HCT116 (cell line): ENCODE data around the gene TMEM59L. TPM values are rescaled to one million over a fixed set of nuclear protein-coding genes. Genes with fewer than 3 reads are reported as not detected.

Experiments used
- ATAC-seq: fragments of 200-7000 bp; cut with Tn5 transposase; 2 replicates; pipeline ENCODE4 v1.9.1; 2020; ENCODE audit warnings: mild to moderate bottlenecking, moderate library complexity
- BruUV-seq: library from RNA; stranded (reverse); fragments of 400-500 nt; replicated peaks from 2 replicates; lab custom pipeline; 2021; lab: Mats Ljungman, UMichigan
- CTCF ChIA-PET: fragments of 300-600 bp; sonication (Branson Sonifier 250); formaldehyde crosslinking; loops from one replicate; lab custom pipeline; 2021; ENCODE audit warnings: antibody characterized with exemption; lab: Charles Lee
- POLR2A ChIA-PET: fragments of 300-600, 350-600 bp; sonication (Branson Sonifier 250); formaldehyde crosslinking; loops from one replicate; lab custom pipeline; 2021; ENCODE audit warnings: antibody characterized with exemption; lab: Charles Lee
- RAD21 ChIA-PET, 2 experiments: fragments of 300-600 bp; sonication (Branson Sonifier 250); formaldehyde crosslinking; loops; one replicate each; lab custom pipeline; 2023; ENCODE audit warnings: low total read pairs in 2 of 2; ENCODE audit not compliant: uncharacterized antibody in 2 of 2, unreplicated experiment in 2 of 2, low non-redundant PET in 1 of 2; lab: Charles Lee
- DNase-seq: peaks from one replicate; pipeline ENCODE4 v3.0.0-alpha.2; 2010; ENCODE audit warnings: low read depth, low spot score
- H2AFZ ChIP-seq: fragments of 200-600 bp; shearing (Covaris generic), sonication (generic); 2 replicates; pipeline ENCODE4 v1.6.1; 2017; ENCODE audit warnings: low read depth, mixed run types, mixed read lengths, antibody characterized with exemption, low read length; ENCODE audit not compliant: poor library complexity, severe bottlenecking
- H3K27ac ChIP-seq: 2 replicates; pipeline ENCODE4 v1.5.1; 2012; ENCODE audit warnings: low read depth, low read length
- H3K27me3 ChIP-seq: fragments of 200-600 bp; sonication (generic); 2 replicates; pipeline ENCODE4 v1.6.1; 2016; ENCODE audit warnings: mixed run types, low read length, mixed read lengths; ENCODE audit not compliant: insufficient read depth
- H3K36me3 ChIP-seq, 2 experiments: fragments of 200-500 bp in 1 of 2; fragments of 200-600 bp in 1 of 2; sonication (Bioruptor generic) in 1 of 2; sonication (generic) in 1 of 2; 2 replicates each; pipeline versions ENCODE4 v1.5.1 to v1.6.1; 2014 to 2016; ENCODE audit warnings: low read length in 2 of 2, inconsistent platforms in 1 of 2, mixed read lengths in 1 of 2, mixed run types in 1 of 2; ENCODE audit not compliant: insufficient read depth in 2 of 2, control insufficient read depth in 1 of 2
- H3K4me1 ChIP-seq, 2 experiments: fragments of 200-600 bp in 1 of 2; sonication (generic) in 1 of 2; 2 replicates each; pipeline versions ENCODE4 v1.5.1 to v1.6.1; 2012 to 2017; ENCODE audit warnings: low read length in 2 of 2, inconsistent platforms in 1 of 2, mild to moderate bottlenecking in 1 of 2, mixed read lengths in 1 of 2, mixed run types in 1 of 2, moderate library complexity in 1 of 2; ENCODE audit not compliant: insufficient read depth in 2 of 2, control insufficient read depth in 1 of 2
- H3K4me2 ChIP-seq: fragments of 200-600 bp; sonication (generic); 2 replicates; pipeline ENCODE4 v1.6.1; 2017; ENCODE audit warnings: mixed run types, low read length, mixed read lengths
- H3K4me3 ChIP-seq, 2 experiments: fragments of 200-600 bp in 1 of 2; sonication (generic) in 1 of 2; replicated peaks in 1 of 2; 2 replicates each; pipeline ENCODE4 v1.5.1; 2011 to 2016; ENCODE audit warnings: low read length in 2 of 2, control low read depth in 1 of 2, low read depth in 1 of 2, mild to moderate bottlenecking in 1 of 2, mixed read lengths in 1 of 2, mixed run types in 1 of 2
- H3K79me2 ChIP-seq: fragments of 200-600 bp; sonication (generic); 2 replicates; pipeline ENCODE4 v1.6.1; 2017; ENCODE audit warnings: mild to moderate bottlenecking, mixed run types, low read length, moderate library complexity, mixed read lengths; ENCODE audit not compliant: insufficient read depth
- H3K9ac ChIP-seq: fragments of 200-600 bp; sonication (generic); 2 replicates; pipeline ENCODE4 v1.6.1; 2016; ENCODE audit warnings: low read length, mixed read lengths
- H3K9me2 ChIP-seq: fragments of 200-600 bp; sonication (generic), shearing (Covaris generic); 2 replicates; pipeline ENCODE4 v1.6.1; 2017; ENCODE audit warnings: mixed run types, mild to moderate bottlenecking, moderate library complexity; ENCODE audit not compliant: insufficient read depth
- H3K9me3 ChIP-seq, 2 experiments: fragments of 200-500 bp in 1 of 2; fragments of 200-600 bp in 1 of 2; sonication (Bioruptor generic) in 1 of 2; sonication (generic) in 1 of 2; 2 replicates each; pipeline ENCODE4 v1.6.1; 2014 to 2017; ENCODE audit warnings: low read length in 2 of 2, mixed read lengths in 2 of 2, inconsistent platforms in 1 of 2, low read depth in 1 of 2, mild to moderate bottlenecking in 1 of 2, mixed run types in 1 of 2, moderate library complexity in 1 of 2; ENCODE audit not compliant: control insufficient read depth in 1 of 2, insufficient read depth in 1 of 2
- H4K20me1 ChIP-seq: fragments of 200-600 bp; sonication (generic), shearing (Covaris generic); 2 replicates; pipeline ENCODE4 v1.6.1; 2017; ENCODE audit warnings: mixed run types, mild to moderate bottlenecking, moderate library complexity; ENCODE audit not compliant: insufficient read depth
- ATF3 ChIP-seq: IDR thresholded peaks from 2 replicates; pipeline ENCODE4 v1.6.1; 2012
- CTCF ChIP-seq, 3 experiments: fragments of 200-600 bp in 1 of 3; sonication (generic) in 1 of 3; IDR thresholded peaks in 2 of 3; conservative IDR thresholded peaks in 1 of 3; 2 replicates each; pipeline ENCODE4 v1.5.1; 2012 to 2017; ENCODE audit warnings: low read depth in 2 of 3, low read length in 2 of 3, antibody characterized with exemption in 1 of 3, borderline replicate concordance in 1 of 3, control low read depth in 1 of 3, mild to moderate bottlenecking in 1 of 3, mixed read lengths in 1 of 3, mixed run types in 1 of 3, moderate library complexity in 1 of 3; ENCODE audit not compliant: insufficient read depth in 1 of 3
- ELF1 ChIP-seq: IDR thresholded peaks from 2 replicates; pipeline ENCODE4 v1.6.1; 2012; ENCODE audit warnings: low read depth, borderline replicate concordance
- EZH2 ChIP-seq: fragments of 200-600 bp; sonication (generic); IDR thresholded peaks from 2 replicates; pipeline ENCODE4 v1.6.1; 2017; ENCODE audit warnings: antibody characterized with exemption, mixed run types
- FOSL1 ChIP-seq: IDR thresholded peaks from 2 replicates; pipeline ENCODE4 v1.6.1; 2012; ENCODE audit warnings: low read depth
- POLR2AphosphoS5 ChIP-seq: IDR thresholded peaks from 2 replicates; pipeline ENCODE4 v1.6.1; 2011; ENCODE audit warnings: mild to moderate bottlenecking, low read depth, low read length, moderate library complexity
- RAD21 ChIP-seq: IDR thresholded peaks from 2 replicates; pipeline ENCODE4 v1.6.1; 2012; ENCODE audit warnings: low read depth, mild to moderate bottlenecking
- SIN3A ChIP-seq: IDR thresholded peaks from 2 replicates; pipeline ENCODE4 v1.6.1; 2012; ENCODE audit warnings: low read depth
- SP1 ChIP-seq: IDR thresholded peaks from 2 replicates; pipeline ENCODE4 v1.6.1; 2012; ENCODE audit warnings: low read depth
- TCF7L2 ChIP-seq: IDR thresholded peaks from 2 replicates; pipeline ENCODE4 v1.7.0; 2011; ENCODE audit warnings: borderline replicate concordance, inconsistent platforms; ENCODE audit not compliant: insufficient read depth, insufficient read length; ENCODE audit errors: extremely low read depth
- YY1 ChIP-seq: IDR thresholded peaks from 2 replicates; pipeline ENCODE4 v1.6.1; 2011; ENCODE audit warnings: low read length, low read depth, moderate library complexity, mild to moderate bottlenecking; ENCODE audit not compliant: insufficient replicate concordance; ENCODE audit errors: extremely low read depth
- ZBTB33 ChIP-seq: IDR thresholded peaks from 2 replicates; pipeline ENCODE4 v1.6.1; 2011; ENCODE audit warnings: mild to moderate bottlenecking, low read length, moderate library complexity; ENCODE audit not compliant: insufficient replicate concordance; ENCODE audit errors: extremely low read depth
- ZFX ChIP-seq: fragments of 450-650 bp; IDR thresholded peaks from 2 replicates; pipeline ENCODE4 v1.6.1; 2017
- ZNF274 ChIP-seq: fragments of 200-500 bp; sonication (Bioruptor generic); IDR thresholded peaks from 2 replicates; pipeline ENCODE4 v1.6.1; 2014; ENCODE audit warnings: mild to moderate bottlenecking, low read depth, low read length, inconsistent platforms
- intact Hi-C: fragments of 100-400 bp; cut with micrococcal nuclease; formaldehyde crosslinking; loops from 2 replicates; pipeline ENCODE4 v1.10.0; 2022
- total RNA-seq: library from RNA; stranded (reverse); gene quantifications from one replicate; pipeline ENCODE4 v1.2.1, GENCODE V29; 2021; ENCODE audit not compliant: unreplicated experiment
- TF ChIP-seq, protein P1 (sequence below): IDR thresholded peaks from 2 replicates; pipeline ENCODE4 v1.6.1; 2012
- TF ChIP-seq, protein P2 (sequence below): IDR thresholded peaks from 2 replicates; pipeline ENCODE4 v1.6.1; 2012; ENCODE audit warnings: low read depth

The TMEM59L gene
- total RNA-seq, 1 experiment from 2014 or later: 14.3 TPM

DNA sequence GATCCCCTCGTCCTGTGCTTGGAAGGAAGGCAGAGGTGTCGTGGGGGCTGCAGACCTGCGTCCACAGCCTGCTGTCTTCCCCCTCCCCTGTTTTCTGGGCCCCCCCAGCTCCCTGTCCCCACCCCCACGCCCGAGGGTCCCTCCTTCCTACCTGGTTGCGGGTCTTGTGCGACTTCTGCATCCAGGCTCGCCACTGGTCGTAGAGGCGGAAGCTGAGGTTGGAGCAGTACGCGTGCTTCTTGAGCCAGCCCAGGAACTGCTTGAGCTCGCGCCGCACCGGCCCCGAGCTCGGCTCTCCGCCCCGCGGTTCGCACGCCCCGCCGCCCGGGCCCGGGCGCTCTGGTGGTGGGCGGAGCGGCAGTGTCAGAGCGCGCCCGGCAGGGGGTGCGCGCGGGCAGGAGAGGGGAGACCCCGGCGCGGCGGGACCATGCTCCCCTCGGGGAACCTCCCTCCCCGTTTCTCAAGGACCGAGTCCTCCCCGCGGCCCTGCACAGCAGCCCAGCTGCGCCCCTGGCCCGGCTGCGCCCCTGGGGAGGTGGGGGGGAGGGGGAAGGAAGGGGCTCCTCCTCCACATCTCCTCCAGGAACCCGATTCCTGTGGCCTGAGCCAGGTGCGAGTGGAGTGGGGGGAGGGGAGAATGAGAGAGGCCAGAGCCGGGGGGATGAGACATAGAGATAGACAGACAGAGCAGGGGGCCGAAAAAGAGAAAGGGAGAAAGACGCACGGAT is 18.4 kb upstream of the TMEM59L start:
- H3K79me2 ChIP-seq: peaks cover 9% of the 10 kb centered on the region; the same call in 1 of the 2 replicates
- H3K9me2 ChIP-seq: no peaks in the 10 kb centered on the region
- CTCF ChIA-PET: interaction anchor here (0.5 to 7.5 kb wide), 12 partner anchors 9 to 253 kb away, joined by 3 to 39 read pairs (median 4); partner anchors contain the start of genes CRLF1, TMEM59L and UBA52
- H3K36me3 ChIP-seq: 0 out of 4 replicates have a peak, but pooled peaks cover 0 to 4% of the 10 kb centered on the region in 2 experiments
- no peak overlapping the region for H2AFZ ChIP-seq
- BruUV-seq: no TSS peak
- intact Hi-C loops: loop anchor here (5.0 kb wide), 2 partner anchors 43 to 127 kb away; partner anchors contain the start of gene KLHL26
- H3K4me2 ChIP-seq: peak overlapping the region; percentile 85
- POLR2A ChIA-PET: interaction anchor here (0.6 to 0.7 kb wide), 3 partner anchors 146 to 763 kb away, joined by 3 to 4 read pairs (median 3); no protein-coding TSS in a partner anchor
- peak overlapping the region; percentile 37 to 54 for H3K4me3 ChIP-seq
- peak overlapping the region; percentile 52; the same call in 1 of the 2 replicates for H3K27ac ChIP-seq
- ATAC-seq (peak; percentile 42), DNase-seq (no peak)
- no peaks in the 10 kb centered on the region for H3K27me3 ChIP-seq
- H3K4me1 ChIP-seq: peaks cover 15 to 40% of the 10 kb centered on the region in 2 experiments; a peak in 3 of 4 replicates
- no peaks in the 10 kb centered on the region for H3K9me3 ChIP-seq
- RAD21 ChIA-PET: interaction anchor here (0.7 to 0.8 kb wide), 3 partner anchors 73 to 154 kb away, joined by 3 to 4 read pairs (median 3); partner anchors contain the start of gene ELL (in 1 of the 2)
- peak overlapping the region; percentile 63 for H3K9ac ChIP-seq
- H4K20me1 ChIP-seq: no peaks in the 10 kb centered on the region
- TF ChIP-seq ELF1 (no peak), SIN3A (no peak), POLR2AphosphoS5 (0 out of 2 replicates have a peak, but pooled peaks have one; percentile 26), ZNF274 (no peak), RAD21 (peak; percentile 75), YY1 (no peak), FOSL1 (no peak), ZFX (no peak), SP1 (no peak), TCF7L2 (no peak), ATF3 (no peak), CTCF (IDR thresholded peaks at IDR 0.05 in 2 of 3, conservative IDR thresholded peaks at IDR 0.05 in 1 of 3; ENCODE audit: borderline replicate concordance in 1 of 3, insufficient read depth in 1 of 3, low read depth in 2 of 3, low read length in 2 of 3) (peak; percentile 42 to 77 (median 76); a peak in 5 of 6 replicates), ZBTB33 (no peak), EZH2 (no peak)
- TF ChIP-seq, protein P1, sequence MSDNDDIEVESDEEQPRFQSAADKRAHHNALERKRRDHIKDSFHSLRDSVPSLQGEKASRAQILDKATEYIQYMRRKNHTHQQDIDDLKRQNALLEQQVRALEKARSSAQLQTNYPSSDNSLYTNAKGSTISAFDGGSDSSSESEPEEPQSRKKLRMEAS: no peak; the same call in 1 of the 2 replicates
- TF ChIP-seq, protein P2, sequence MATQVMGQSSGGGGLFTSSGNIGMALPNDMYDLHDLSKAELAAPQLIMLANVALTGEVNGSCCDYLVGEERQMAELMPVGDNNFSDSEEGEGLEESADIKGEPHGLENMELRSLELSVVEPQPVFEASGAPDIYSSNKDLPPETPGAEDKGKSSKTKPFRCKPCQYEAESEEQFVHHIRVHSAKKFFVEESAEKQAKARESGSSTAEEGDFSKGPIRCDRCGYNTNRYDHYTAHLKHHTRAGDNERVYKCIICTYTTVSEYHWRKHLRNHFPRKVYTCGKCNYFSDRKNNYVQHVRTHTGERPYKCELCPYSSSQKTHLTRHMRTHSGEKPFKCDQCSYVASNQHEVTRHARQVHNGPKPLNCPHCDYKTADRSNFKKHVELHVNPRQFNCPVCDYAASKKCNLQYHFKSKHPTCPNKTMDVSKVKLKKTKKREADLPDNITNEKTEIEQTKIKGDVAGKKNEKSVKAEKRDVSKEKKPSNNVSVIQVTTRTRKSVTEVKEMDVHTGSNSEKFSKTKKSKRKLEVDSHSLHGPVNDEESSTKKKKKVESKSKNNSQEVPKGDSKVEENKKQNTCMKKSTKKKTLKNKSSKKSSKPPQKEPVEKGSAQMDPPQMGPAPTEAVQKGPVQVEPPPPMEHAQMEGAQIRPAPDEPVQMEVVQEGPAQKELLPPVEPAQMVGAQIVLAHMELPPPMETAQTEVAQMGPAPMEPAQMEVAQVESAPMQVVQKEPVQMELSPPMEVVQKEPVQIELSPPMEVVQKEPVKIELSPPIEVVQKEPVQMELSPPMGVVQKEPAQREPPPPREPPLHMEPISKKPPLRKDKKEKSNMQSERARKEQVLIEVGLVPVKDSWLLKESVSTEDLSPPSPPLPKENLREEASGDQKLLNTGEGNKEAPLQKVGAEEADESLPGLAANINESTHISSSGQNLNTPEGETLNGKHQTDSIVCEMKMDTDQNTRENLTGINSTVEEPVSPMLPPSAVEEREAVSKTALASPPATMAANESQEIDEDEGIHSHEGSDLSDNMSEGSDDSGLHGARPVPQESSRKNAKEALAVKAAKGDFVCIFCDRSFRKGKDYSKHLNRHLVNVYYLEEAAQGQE: no peak
